HepG2 (cell line): Measurements from ENCODE around the gene ZNF557. TPM values are rescaled to one million over a fixed set of nuclear protein-coding genes. Genes with fewer than 3 reads are reported as not detected.
A peak's percentile ranks its signal among the peaks of the same experiment; 100 is the strongest.

Experiments
- CC2D1A ChIP-seq: sonication (generic); formaldehyde crosslinking; IDR thresholded peaks from 2 replicates; pipeline ENCODE4 v1.8.1; 2023; ENCODE audit warnings: mild to moderate bottlenecking, missing genetic modification reagents
- FOSL1 ChIP-seq: sonication (generic); formaldehyde crosslinking; IDR thresholded peaks from 2 replicates; pipeline ENCODE4 v1.9.0; 2021; ENCODE audit warnings: missing genetic modification reagents, borderline replicate concordance
- LCORL ChIP-seq, 2 experiments: fragments of 450-650 bp in 1 of 2; sonication (generic) in 1 of 2; formaldehyde crosslinking in 1 of 2; IDR thresholded peaks; 2 replicates each; pipeline versions ENCODE4 v1.5.0 to v1.6.1; 2017 to 2020; ENCODE audit warnings: antibody characterized with exemption in 1 of 2, missing genetic modification reagents in 1 of 2
- MED1 ChIP-seq: sonication (generic); formaldehyde crosslinking; IDR thresholded peaks from 2 replicates; pipeline ENCODE4 v1.4.0; 2020; ENCODE audit warnings: missing genetic modification reagents
- MEF2D ChIP-seq: sonication (generic); formaldehyde crosslinking; IDR thresholded peaks from 2 replicates; pipeline ENCODE4 v1.5.1; 2020; ENCODE audit warnings: mild to moderate bottlenecking, missing genetic modification reagents
- PRPF4 ChIP-seq: fragments of 200-400 bp; formaldehyde crosslinking; IDR thresholded peaks from 2 replicates; pipeline ENCODE4 v1.6.1; 2016; ENCODE audit warnings: low read length, low read depth; ENCODE audit not compliant: poor library complexity, severe bottlenecking
- REL ChIP-seq: sonication (generic); formaldehyde crosslinking; conservative IDR thresholded peaks from 2 replicates; pipeline ENCODE4 v1.8.0; 2022; ENCODE audit warnings: mild to moderate bottlenecking, missing genetic modification reagents, moderate library complexity
- SP5 ChIP-seq: IDR thresholded peaks from 2 replicates; pipeline ENCODE4 v1.6.1; 2016; ENCODE audit warnings: low read depth, borderline replicate concordance
- TBX2 ChIP-seq: sonication (generic); formaldehyde crosslinking; IDR thresholded peaks from 2 replicates; pipeline ENCODE4 v1.5.0; 2020; ENCODE audit warnings: missing genetic modification reagents, mild to moderate bottlenecking, borderline replicate concordance
- TCF7L2 ChIP-seq: IDR thresholded peaks from 2 replicates; pipeline ENCODE4 v1.6.1; 2011; ENCODE audit warnings: mild to moderate bottlenecking, low read depth, low read length, moderate library complexity
- ZBTB38 ChIP-seq: sonication (generic); formaldehyde crosslinking; IDR thresholded peaks from 2 replicates; pipeline ENCODE4 v1.5.1; 2020; ENCODE audit warnings: mild to moderate bottlenecking, missing genetic modification reagents
- ZMYM4 ChIP-seq: sonication (generic); formaldehyde crosslinking; IDR thresholded peaks from 2 replicates; pipeline ENCODE4 v1.8.1; 2023; ENCODE audit warnings: mild to moderate bottlenecking, missing genetic modification reagents
- ZNF230 ChIP-seq: sonication (generic); formaldehyde crosslinking; IDR thresholded peaks from 2 replicates; pipeline ENCODE4 v1.4.0; 2020; ENCODE audit warnings: mild to moderate bottlenecking, missing genetic modification reagents
- ZNF234 ChIP-seq: sonication (generic); formaldehyde crosslinking; conservative IDR thresholded peaks from 2 replicates; pipeline ENCODE4 v1.5.1; 2020; ENCODE audit warnings: mild to moderate bottlenecking, missing genetic modification reagents
- ZNF251 ChIP-seq: sonication (generic); formaldehyde crosslinking; IDR thresholded peaks from 2 replicates; pipeline ENCODE4 v1.9.0; 2021; ENCODE audit warnings: mild to moderate bottlenecking, missing genetic modification reagents
- ZNF274 ChIP-seq: sonication (generic); formaldehyde crosslinking; IDR thresholded peaks from 2 replicates; pipeline ENCODE4 v1.5.1; 2020; ENCODE audit warnings: mild to moderate bottlenecking, missing genetic modification reagents
- ZNF343 ChIP-seq: sonication (generic); formaldehyde crosslinking; IDR thresholded peaks from 2 replicates; pipeline ENCODE4 v1.4.0; 2020; ENCODE audit warnings: mild to moderate bottlenecking, missing genetic modification reagents
- ZNF543 ChIP-seq: sonication (generic); formaldehyde crosslinking; IDR thresholded peaks from 2 replicates; pipeline ENCODE4 v1.4.0; 2020; ENCODE audit warnings: mild to moderate bottlenecking, missing genetic modification reagents
- ZNF550 ChIP-seq: sonication (generic); formaldehyde crosslinking; IDR thresholded peaks from 2 replicates; pipeline ENCODE4 v1.4.0; 2020; ENCODE audit warnings: mild to moderate bottlenecking, missing genetic modification reagents, borderline replicate concordance
- ZNF713 ChIP-seq: sonication (generic); formaldehyde crosslinking; IDR thresholded peaks from 2 replicates; pipeline ENCODE4 v1.4.0; 2020; ENCODE audit warnings: mild to moderate bottlenecking, missing genetic modification reagents
- ZZZ3 ChIP-seq: sonication (generic); formaldehyde crosslinking; IDR thresholded peaks from 2 replicates; pipeline ENCODE4 v1.4.0; 2020; ENCODE audit warnings: missing genetic modification reagents, mild to moderate bottlenecking, borderline replicate concordance
- polyA plus RNA-seq, 8 experiments: library from polyadenylated mRNA; depleted of rRNA in 3 of 8; stranded (reverse) in 7 of 8; unstranded in 1 of 8; fragments of >200 nt; fragmentation: Illumina TruSeq in 4 of 8; extraction: Trizol in 4 of 8; gene quantifications; 2 replicates each; pipeline versions ENCODE4 v1.2.1 to v1.2.3, GENCODE V29; 2011 to 2016; ENCODE audit warnings: low read depth in 4 of 8, missing spikeins in 1 of 8, mixed read lengths in 1 of 8; ENCODE audit not compliant: insufficient read depth in 1 of 8
- total RNA-seq, 5 experiments: library from RNA; depleted of rRNA; stranded (reverse); fragments of >200 nt; fragmentation: Illumina TruSeq; extraction: Trizol; gene quantifications; 2 replicates each; pipeline ENCODE4 v1.2.3, GENCODE V29; 2016; ENCODE audit warnings: low read depth in 1 of 5
- TF ChIP-seq, protein P1 (sequence below): sonication (generic); formaldehyde crosslinking; conservative IDR thresholded peaks from 2 replicates; pipeline ENCODE4 v1.4.0; 2020; ENCODE audit warnings: missing genetic modification reagents
- TF ChIP-seq, protein P2 (sequence below): sonication (generic); formaldehyde crosslinking; IDR thresholded peaks from 2 replicates; pipeline ENCODE4 v1.5.1; 2020; ENCODE audit warnings: mild to moderate bottlenecking, missing genetic modification reagents, borderline replicate concordance
- TF ChIP-seq, protein P3 (sequence below): sonication (generic); formaldehyde crosslinking; conservative IDR thresholded peaks from 2 replicates; pipeline ENCODE4 v1.4.0; 2020; ENCODE audit warnings: missing genetic modification reagents
- TF ChIP-seq, protein P4 (sequence below): sonication (generic); formaldehyde crosslinking; IDR thresholded peaks from 2 replicates; pipeline ENCODE4 v1.4.0; 2020; ENCODE audit warnings: mild to moderate bottlenecking, missing genetic modification reagents

ZNF557 gene
- total and polyA plus RNA-seq, 2 of the 13 experiments (the other 11 are each of a cell fraction or from before 2014, with no cell fraction given) = 2.1 to 7.8 TPM

DNA sequence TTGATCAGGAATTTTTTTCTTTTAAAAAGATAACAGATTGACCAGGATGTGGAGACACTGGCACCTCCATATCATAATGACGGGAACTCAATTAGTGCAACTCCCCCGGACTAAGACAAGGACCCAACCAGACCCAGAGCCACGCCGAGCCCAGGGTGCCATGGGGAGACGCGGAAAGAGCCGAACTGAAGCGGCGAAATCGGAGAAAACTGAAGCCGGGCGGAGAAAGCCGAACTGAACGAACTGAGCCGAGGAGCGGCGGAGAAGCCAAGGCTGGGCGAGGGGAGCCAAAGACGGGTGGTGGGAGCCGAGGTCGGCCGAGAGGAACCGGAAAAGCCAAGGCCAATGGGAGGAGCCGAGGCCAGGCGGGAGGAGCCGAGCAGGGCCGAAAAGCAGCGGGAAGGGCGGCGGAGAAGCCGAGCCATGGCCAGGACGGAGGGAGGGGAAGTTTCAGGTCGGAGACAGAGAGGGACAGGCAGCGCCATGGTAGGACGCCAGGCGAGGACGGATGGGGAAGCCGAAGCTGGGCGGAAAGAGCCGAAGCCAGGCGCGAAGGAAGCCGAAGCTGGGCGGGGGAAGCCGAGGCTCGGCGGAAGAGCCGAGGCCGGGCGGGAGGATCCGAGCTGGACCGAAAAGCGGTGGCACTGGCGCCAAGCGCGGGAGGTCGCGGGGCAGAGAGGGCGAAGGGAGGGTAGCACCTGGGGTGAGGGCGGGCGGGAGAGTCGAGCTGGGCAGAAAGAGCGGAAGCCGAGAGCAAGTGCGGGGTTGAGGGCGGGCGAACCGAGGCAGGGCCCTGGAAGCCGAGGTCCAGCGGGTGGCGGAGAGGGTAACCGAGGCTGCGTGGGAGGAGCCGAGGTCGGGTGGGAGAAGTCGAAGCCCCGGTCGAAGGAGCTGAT is 29.4 kb downstream of the ZNF557 start (continued):
- TF ChIP-seq ZNF234 (CRISPR knock-in tag) = no peak
- TF ChIP-seq TCF7L2 = no peak
- TF ChIP-seq, protein P1, sequence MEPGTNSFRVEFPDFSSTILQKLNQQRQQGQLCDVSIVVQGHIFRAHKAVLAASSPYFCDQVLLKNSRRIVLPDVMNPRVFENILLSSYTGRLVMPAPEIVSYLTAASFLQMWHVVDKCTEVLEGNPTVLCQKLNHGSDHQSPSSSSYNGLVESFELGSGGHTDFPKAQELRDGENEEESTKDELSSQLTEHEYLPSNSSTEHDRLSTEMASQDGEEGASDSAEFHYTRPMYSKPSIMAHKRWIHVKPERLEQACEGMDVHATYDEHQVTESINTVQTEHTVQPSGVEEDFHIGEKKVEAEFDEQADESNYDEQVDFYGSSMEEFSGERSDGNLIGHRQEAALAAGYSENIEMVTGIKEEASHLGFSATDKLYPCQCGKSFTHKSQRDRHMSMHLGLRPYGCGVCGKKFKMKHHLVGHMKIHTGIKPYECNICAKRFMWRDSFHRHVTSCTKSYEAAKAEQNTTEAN (CRISPR knock-in tag) = 0 out of 2 replicates have a peak, but pooled peaks have one; percentile 44
- TF ChIP-seq LCORL (IDR thresholded peaks at IDR 0.05) = no peak
- TF ChIP-seq LCORL (CRISPR knock-in tag; IDR thresholded peaks at IDR 0.05) = no peak
- TF ChIP-seq CC2D1A = no peak
- TF ChIP-seq ZBTB38 (CRISPR knock-in tag) = peak; percentile 29; the same call in 1 of the 2 replicates
- TF ChIP-seq FOSL1 = no peak
- TF ChIP-seq ZNF543 (CRISPR knock-in tag) = no peak; the same call in 1 of the 2 replicates
- TF ChIP-seq, protein P2, sequence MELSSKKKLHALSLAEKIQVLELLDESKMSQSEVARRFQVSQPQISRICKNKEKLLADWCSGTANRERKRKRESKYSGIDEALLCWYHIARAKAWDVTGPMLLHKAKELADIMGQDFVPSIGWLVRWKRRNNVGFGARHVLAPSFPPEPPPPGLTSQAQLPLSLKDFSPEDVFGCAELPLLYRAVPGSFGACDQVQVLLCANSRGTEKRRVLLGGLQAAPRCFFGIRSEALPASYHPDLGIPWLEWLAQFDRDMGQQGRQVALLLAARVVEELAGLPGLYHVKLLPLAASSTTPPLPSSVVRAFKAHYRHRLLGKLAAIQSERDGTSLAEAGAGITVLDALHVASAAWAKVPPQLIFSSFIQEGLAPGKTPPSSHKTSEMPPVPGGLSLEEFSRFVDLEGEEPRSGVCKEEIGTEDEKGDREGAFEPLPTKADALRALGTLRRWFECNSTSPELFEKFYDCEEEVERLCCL = 0 out of 2 replicates have a peak, but pooled peaks have one; percentile 64
- no peak; the same call in 1 of the 2 replicates for TF ChIP-seq MED1 (CRISPR knock-in tag)
- no peak for TF ChIP-seq ZNF343 (CRISPR knock-in tag)
- TF ChIP-seq ZNF274 = no peak
- TF ChIP-seq ZNF550 = no peak; the same call in 1 of the 2 replicates
- TF ChIP-seq ZNF251 (CRISPR knock-in tag) = no peak
- TF ChIP-seq PRPF4 = no peak
- 0 out of 2 replicates have a peak, but pooled peaks have one; percentile 62 for TF ChIP-seq REL (CRISPR knock-in tag)
- TF ChIP-seq, protein P3, sequence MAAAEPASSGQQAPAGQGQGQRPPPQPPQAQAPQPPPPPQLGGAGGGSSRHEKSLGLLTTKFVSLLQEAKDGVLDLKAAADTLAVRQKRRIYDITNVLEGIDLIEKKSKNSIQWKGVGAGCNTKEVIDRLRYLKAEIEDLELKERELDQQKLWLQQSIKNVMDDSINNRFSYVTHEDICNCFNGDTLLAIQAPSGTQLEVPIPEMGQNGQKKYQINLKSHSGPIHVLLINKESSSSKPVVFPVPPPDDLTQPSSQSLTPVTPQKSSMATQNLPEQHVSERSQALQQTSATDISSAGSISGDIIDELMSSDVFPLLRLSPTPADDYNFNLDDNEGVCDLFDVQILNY (CRISPR knock-in tag) = peak; percentile 39; the same call in 1 of the 2 replicates
- no peak; the same call in 1 of the 2 replicates for TF ChIP-seq ZZZ3 (CRISPR knock-in tag)
- TF ChIP-seq ZNF230 = no peak
- TF ChIP-seq SP5 (CRISPR knock-in tag) = peak; percentile 65; the same call in 1 of the 2 replicates
- TF ChIP-seq, protein P4, sequence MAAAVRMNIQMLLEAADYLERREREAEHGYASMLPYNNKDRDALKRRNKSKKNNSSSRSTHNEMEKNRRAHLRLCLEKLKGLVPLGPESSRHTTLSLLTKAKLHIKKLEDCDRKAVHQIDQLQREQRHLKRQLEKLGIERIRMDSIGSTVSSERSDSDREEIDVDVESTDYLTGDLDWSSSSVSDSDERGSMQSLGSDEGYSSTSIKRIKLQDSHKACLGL (CRISPR knock-in tag) = peak; percentile 43
- TF ChIP-seq ZMYM4 (CRISPR knock-in tag) = 0 out of 2 replicates have a peak, but pooled peaks have one; percentile 22
- TF ChIP-seq MEF2D (CRISPR knock-in tag) = no peak; the same call in 1 of the 2 replicates
- TF ChIP-seq TBX2 (CRISPR knock-in tag) = peak; percentile 87
- TF ChIP-seq ZNF713 = peak; percentile 52; the same call in 1 of the 2 replicates
